SK-N-SH (cell line): ENCODE measurements around the gene OGG1.

Source experiments
- CHD2 ChIP-seq: fragments of 150-350 bp; IDR thresholded peaks from 2 replicates; pipeline ENCODE4 v1.6.1; 2018; ENCODE audit warnings: low read length; ENCODE audit not compliant: partially characterized antibody
- REST ChIP-seq: IDR thresholded peaks from 2 replicates; pipeline ENCODE4 v1.6.1; 2012; ENCODE audit warnings: mild to moderate bottlenecking, low read depth, low read length, moderate library complexity

- TF ChIP-seq CHD2 = no peak
- TF ChIP-seq REST = no peak
Observed at GRCh38 chr3:9757427-9757826, 7.7 kb downstream of the OGG1 start.
